GM23248 (cell line): ENCODE measurements around the gene ZNF787. TPM values are rescaled to one million over a fixed set of nuclear protein-coding genes. Genes with fewer than 3 reads are reported as not detected.
A peak's percentile ranks its signal among the peaks of the same experiment; 100 is the strongest.

Source experiments
- DNase-seq: peaks from one replicate; pipeline ENCODE4 v3.0.0-alpha.2; 2015
- H2AFZ ChIP-seq: fragments of 200-600 bp; sonication (generic); 2 replicates; pipeline ENCODE4 v1.6.1; 2016; ENCODE audit warnings: antibody characterized with exemption
- H3F3A ChIP-seq: fragments of 200-600 bp; sonication (generic); 2 replicates; pipeline ENCODE4 v1.6.1; 2016; ENCODE audit warnings: mild to moderate bottlenecking, antibody characterized with exemption, mixed run types; ENCODE audit not compliant: insufficient read depth
- H3K27ac ChIP-seq: fragments of 200-600 bp; sonication (generic); 2 replicates; pipeline ENCODE4 v1.5.1; 2016; ENCODE audit warnings: mild to moderate bottlenecking
- H3K27me3 ChIP-seq: fragments of 200-600 bp; sonication (generic); replicated peaks from 2 replicates; pipeline ENCODE4 v1.6.1; 2016; ENCODE audit warnings: mild to moderate bottlenecking; ENCODE audit not compliant: insufficient read depth
- H3K36me3 ChIP-seq: fragments of 200-600 bp; sonication (generic); 2 replicates; pipeline ENCODE4 v1.6.1; 2016; ENCODE audit warnings: low read depth, mild to moderate bottlenecking
- H3K4me1 ChIP-seq: fragments of 200-600 bp; sonication (generic); 2 replicates; pipeline ENCODE4 v1.6.1; 2016; ENCODE audit warnings: mild to moderate bottlenecking; ENCODE audit not compliant: insufficient read depth
- H3K4me2 ChIP-seq: fragments of 200-600 bp; sonication (generic); one replicate; pipeline ENCODE4 v1.6.1; 2016; ENCODE audit warnings: mild to moderate bottlenecking; ENCODE audit not compliant: unreplicated experiment
- H3K4me3 ChIP-seq: fragments of 200-600 bp; sonication (generic); 2 replicates; pipeline ENCODE4 v1.5.1; 2016; ENCODE audit warnings: mild to moderate bottlenecking
- H3K79me2 ChIP-seq: fragments of 200-600 bp; sonication (generic); 2 replicates; pipeline ENCODE4 v1.6.1; 2016; ENCODE audit warnings: mild to moderate bottlenecking; ENCODE audit not compliant: insufficient read depth
- H3K9ac ChIP-seq: fragments of 200-600 bp; sonication (generic); 2 replicates; pipeline ENCODE4 v1.6.1; 2016; ENCODE audit warnings: mild to moderate bottlenecking
- H3K9me2 ChIP-seq: fragments of 200-600 bp; sonication (generic); 2 replicates; pipeline ENCODE4 v1.6.1; 2016; ENCODE audit warnings: mixed run types, mild to moderate bottlenecking, moderate library complexity; ENCODE audit not compliant: insufficient read depth
- H3K9me3 ChIP-seq: fragments of 200-600 bp; sonication (generic); one replicate; pipeline ENCODE4 v1.6.1; 2017; ENCODE audit warnings: low read depth
- H4K20me1 ChIP-seq: fragments of 200-600 bp; sonication (generic); 2 replicates; pipeline ENCODE4 v1.6.0; 2016; ENCODE audit not compliant: insufficient read depth
- EZH2 ChIP-seq: fragments of 200-600 bp; sonication (generic); IDR thresholded peaks from 2 replicates; pipeline ENCODE4 v1.6.1; 2018; ENCODE audit warnings: antibody characterized with exemption, mild to moderate bottlenecking; ENCODE audit not compliant: insufficient read depth, poor library complexity, severe bottlenecking
- EZH2phosphoT487 ChIP-seq: fragments of 200-600 bp; sonication (generic); IDR thresholded peaks from 2 replicates; pipeline ENCODE4 v1.6.1; 2018; ENCODE audit warnings: antibody characterized with exemption, moderate library complexity, mild to moderate bottlenecking, low read depth; ENCODE audit not compliant: insufficient read depth
- WGBS, 2 experiments: methylation state at CpG; one replicate each; pipeline ENCODE4 v1.1.6; 2015 to 2017; ENCODE audit warnings: low lambda C conversion rate in 2 of 2, low coverage in 1 of 2; ENCODE audit errors: missing lambda C conversion rate in 2 of 2; 5-methylcytosine and 5-hydroxymethylcytosine counted together
- in situ Hi-C: fragments of 300-500 bp; cut with MboI; formaldehyde crosslinking; loops from 2 replicates; pipeline ENCODE4 v1.15.0; 2020
- polyA plus RNA-seq: library from polyadenylated mRNA; unstranded; fragments of >200 nt; fragmentation: Nextera tagmentation; extraction: Ambion mirVana; gene quantifications from 2 replicates; pipeline ENCODE4 v1.2.1, GENCODE V29; 2016
- total RNA-seq: library from RNA; depleted of rRNA; stranded (reverse); fragments of >200 nt; shearing (Covaris generic); gene quantifications from 2 replicates; pipeline ENCODE4 v1.2.3, GENCODE V29; 2014

Gene ZNF787
- total and polyA plus RNA-seq, 2 experiments from 2014 or later = 1.5 to 19.5 TPM

GRCh38 chr19:56142897-56143434, 21.9 kb upstream of the ZNF787 start:
- in situ Hi-C loops = no loop called here
- Histone ChIP-seq H3K4me1 (no peaks in the 10 kb centered on the region; the same call in 1 of the 2 replicates), H3K9ac (no peak overlapping the region), H3K27me3 (no peaks in the 10 kb centered on the region), H3K79me2 (peaks cover 41% of the 10 kb centered on the region), H3K9me2 (no peaks in the 10 kb centered on the region), H3K9me3 (no peaks in the 10 kb centered on the region), H3K36me3 (no peaks in the 10 kb centered on the region), H4K20me1 (no peaks in the 10 kb centered on the region), H2AFZ (no peak overlapping the region), H3K27ac (no peak overlapping the region), H3F3A (no peaks in the 10 kb centered on the region), H3K4me2 (no peak overlapping the region), H3K4me3 (no peak overlapping the region)
- no peak for DNase-seq
- no peak for TF ChIP-seq EZH2phosphoT487
- TF ChIP-seq EZH2 = no peak
- WGBS, 2 experiments = 77 to 89% methylated on average over 4 of the region's 4 CpGs

DNA sequence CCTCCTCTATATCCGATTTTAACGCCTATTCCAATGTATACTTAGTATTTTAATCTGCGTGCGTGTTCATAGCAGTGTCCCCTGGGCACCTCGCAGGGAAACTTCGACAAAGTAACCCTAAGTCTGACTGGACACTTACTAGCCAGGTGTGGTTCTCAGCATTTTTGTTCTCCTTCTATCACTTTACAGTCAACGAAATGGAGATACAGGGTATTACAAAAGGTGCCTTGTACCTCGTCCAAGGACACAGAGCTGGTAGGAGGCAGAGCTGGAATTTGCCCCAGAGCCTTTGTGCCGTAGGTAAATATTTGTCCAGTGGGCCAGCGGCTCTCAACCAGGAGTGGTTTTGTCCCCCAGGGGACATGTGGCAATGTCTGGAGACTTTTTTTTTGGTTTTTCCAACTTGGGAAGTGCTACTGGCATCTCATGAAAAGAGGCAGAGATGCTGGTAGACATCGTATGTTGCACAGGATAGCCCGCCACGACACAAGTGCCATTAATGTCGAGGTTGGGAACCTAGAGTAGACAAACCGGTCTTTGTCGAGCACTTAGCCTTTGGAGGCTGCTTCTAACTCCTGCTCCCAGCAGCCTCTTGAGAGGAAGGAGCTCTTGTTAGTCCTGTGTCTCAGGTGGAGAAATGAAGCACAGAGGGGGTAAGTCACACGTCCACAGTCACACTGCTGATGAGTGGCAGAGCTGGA, 21.1 kb upstream of the ZNF787 start:
- Histone ChIP-seq H3K79me2 (peaks cover 41% of the 10 kb centered on the region), H3K36me3 (no peaks in the 10 kb centered on the region), H3K9ac (peak overlapping the region; percentile 87), H3K4me3 (peak overlapping the region; percentile 81), H3K9me3 (no peaks in the 10 kb centered on the region), H3K27me3 (no peaks in the 10 kb centered on the region), H3K27ac (no peak overlapping the region), H3F3A (no peaks in the 10 kb centered on the region), H2AFZ (peak overlapping the region; percentile 50; the same call in 1 of the 2 replicates), H3K4me1 (no peaks in the 10 kb centered on the region; the same call in 1 of the 2 replicates), H4K20me1 (no peaks in the 10 kb centered on the region), H3K4me2 (peak overlapping the region; percentile 65), H3K9me2 (no peaks in the 10 kb centered on the region)
- TF ChIP-seq EZH2phosphoT487 = no peak
- in situ Hi-C loops = no loop called here
- no peak for DNase-seq
- 54% methylated on average over 17 of the region's 17 CpGs for WGBS, 2 experiments

DNA sequence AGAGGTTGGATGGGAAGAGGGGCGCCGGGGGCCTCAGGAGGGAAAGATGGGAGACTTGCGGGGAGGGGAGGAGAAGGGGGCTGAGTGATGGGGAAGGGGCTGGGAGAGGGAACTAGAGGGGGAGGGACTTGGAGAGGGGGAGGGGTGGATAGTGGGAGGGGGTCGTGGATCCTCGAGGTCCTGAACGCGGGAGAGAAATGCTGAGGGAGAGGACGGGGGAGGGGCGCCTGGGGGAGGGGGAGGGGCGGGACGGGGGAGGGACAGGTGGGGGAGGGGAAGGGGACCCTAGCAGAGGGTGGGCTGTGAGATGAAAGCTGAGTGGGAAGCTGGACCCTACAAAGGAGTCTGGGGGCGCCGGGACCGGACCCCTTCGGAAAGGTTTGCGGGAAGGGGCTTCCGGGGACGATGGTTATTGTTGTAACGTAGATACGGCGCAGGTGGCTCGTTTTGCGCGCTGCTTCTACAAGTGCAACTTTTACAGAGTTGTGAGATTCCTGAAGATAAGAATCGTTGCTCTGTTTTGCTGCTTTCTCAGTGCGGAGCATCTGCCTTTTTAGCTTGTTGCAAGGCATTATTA, 20.4 kb upstream of the ZNF787 start:
- H3K27ac ChIP-seq = no peak overlapping the region
- H3F3A ChIP-seq = no peaks in the 10 kb centered on the region
- no peaks in the 10 kb centered on the region for H3K27me3 ChIP-seq
- H3K9me2 ChIP-seq = no peaks in the 10 kb centered on the region
- WGBS, 2 experiments = 3 to 6% methylated on average over 9 to 24 of the region's 26 CpGs
- TF ChIP-seq EZH2 (no peak), EZH2phosphoT487 (no peak)
- H2AFZ ChIP-seq = peak overlapping the region; percentile 96; the same call in 1 of the 2 replicates
- H3K79me2 ChIP-seq = peaks cover 41% of the 10 kb centered on the region
- peak overlapping the region; percentile 65 for H3K4me2 ChIP-seq
- peak; percentile 59 for DNase-seq
- in situ Hi-C loops = no loop called here
- no peaks in the 10 kb centered on the region for H4K20me1 ChIP-seq
- H3K36me3 ChIP-seq = no peaks in the 10 kb centered on the region
- H3K4me1 ChIP-seq = no peaks in the 10 kb centered on the region; the same call in 1 of the 2 replicates
- peak overlapping the region; percentile 87 for H3K9ac ChIP-seq
- peak overlapping the region; percentile 81 for H3K4me3 ChIP-seq
- H3K9me3 ChIP-seq = no peaks in the 10 kb centered on the region

GRCh38 chr19:56140583-56141416, 19.7 kb upstream of the ZNF787 start, which contains the start of gene ZNF444:
Gene ZNF444, plus strand, starts transcription at chr19:56141287. Its CDS starts 5,625 bp downstream, at chr19:56146912.
- H2AFZ ChIP-seq = peak within 1 kb of the TSS; percentile 96
- H3K27ac ChIP-seq = peak within 1 kb of the TSS; percentile 83
- peak within 1 kb of the TSS; percentile 87 for H3K9ac ChIP-seq
- 1% methylated on average over 42 to 56 of the region's 56 CpGs for WGBS, 2 experiments
- peaks cover 41% of the 10 kb centered on the region for H3K79me2 ChIP-seq
- H3K9me2 ChIP-seq = no peaks in the 10 kb centered on the region
- TF ChIP-seq EZH2 (no peak), EZH2phosphoT487 (no peak)
- H3K9me3 ChIP-seq = no peaks in the 10 kb centered on the region
- H3K4me3 ChIP-seq = peak within 1 kb of the TSS; percentile 81
- no peaks in the 10 kb centered on the region for H3F3A ChIP-seq
- no peaks in the 10 kb centered on the region for H3K27me3 ChIP-seq
- no peaks in the 10 kb centered on the region; the same call in 1 of the 2 replicates for H3K4me1 ChIP-seq
- H3K4me2 ChIP-seq = peak within 1 kb of the TSS; percentile 95
- DNase-seq = peak; percentile 99
- H3K36me3 ChIP-seq = no peaks in the 10 kb centered on the region
- no peaks in the 10 kb centered on the region for H4K20me1 ChIP-seq
- in situ Hi-C loops = no loop called here
